ENCODE results near the gene HOOK1.
A peak's percentile ranks its signal among the peaks of the same experiment; 100 is the strongest.
"Not testable (repeated sequence)": the region's sequence is repeated elsewhere in the genome, so short reads cannot be mapped to it uniquely, and the experiment has no call there.

The HOOK1 gene

GRCh38 chr1:59846209-59846894 is 31.6 kb downstream of the HOOK1 start:
- H3K27me3 Mint-ChIP-seq (ENCODE audit: low read depth) = no peaks in the 10 kb centered on the region
- H3K4me3 Mint-ChIP-seq = no peak overlapping the region
- no peaks in the 10 kb centered on the region for H3K4me1 Mint-ChIP-seq (ENCODE audit: low read depth)
- no peak overlapping the region for H3K27ac Mint-ChIP-seq
- H3K36me3 Mint-ChIP-seq (ENCODE audit: low read depth) = no peaks in the 10 kb centered on the region
- no peak for DNase-seq (ENCODE audit: low spot score)
- no peaks in the 10 kb centered on the region for H3K9me3 Mint-ChIP-seq

- no peak for DNase-seq (ENCODE audit: low spot score)
- H3K27me3 Mint-ChIP-seq (ENCODE audit: low read depth) = no peaks in the 10 kb centered on the region
- no peaks in the 10 kb centered on the region for H3K36me3 Mint-ChIP-seq (ENCODE audit: low read depth)
- no peak overlapping the region for H3K4me3 Mint-ChIP-seq
- no peaks in the 10 kb centered on the region for H3K4me1 Mint-ChIP-seq (ENCODE audit: low read depth)
- no peak overlapping the region for H3K27ac Mint-ChIP-seq
- H3K9me3 Mint-ChIP-seq = no peaks in the 10 kb centered on the region
These were observed 32.1 kb downstream of the HOOK1 start for GRCh38 chr1:59846895-59847282.

- no peak overlapping the region for H3K27ac Mint-ChIP-seq
- no peaks in the 10 kb centered on the region for H3K36me3 Mint-ChIP-seq (ENCODE audit: low read depth)
- H3K4me1 Mint-ChIP-seq (ENCODE audit: low read depth) = no peaks in the 10 kb centered on the region
- no peak for DNase-seq (ENCODE audit: low spot score)
- H3K4me3 Mint-ChIP-seq = no peak overlapping the region
- no peaks in the 10 kb centered on the region for H3K27me3 Mint-ChIP-seq (ENCODE audit: low read depth)
- peaks cover 3% of the 10 kb centered on the region for H3K9me3 Mint-ChIP-seq
These were observed 37.4 kb downstream of the HOOK1 start for GRCh38 chr1:59852117-59852516.

- not testable (repeated sequence) for H3K27me3 Mint-ChIP-seq (ENCODE audit: low read depth); H3K36me3 Mint-ChIP-seq (ENCODE audit: low read depth); H3K9me3 Mint-ChIP-seq; H3K27ac Mint-ChIP-seq; H3K4me1 Mint-ChIP-seq (ENCODE audit: low read depth); DNase-seq (ENCODE audit: low spot score); H3K4me3 Mint-ChIP-seq
These were observed 40.5 kb downstream of the HOOK1 start for GRCh38 chr1:59855297-59855696.

GRCh38 chr1:59856725-59857338 is 42.1 kb downstream of the HOOK1 start:
- Mint-ChIP-seq H3K4me3 (no peak overlapping the region), H3K27ac (no peak overlapping the region), H3K36me3 (ENCODE audit: low read depth) (no peaks in the 10 kb centered on the region), H3K27me3 (ENCODE audit: low read depth) (no peaks in the 10 kb centered on the region), H3K4me1 (ENCODE audit: low read depth) (no peaks in the 10 kb centered on the region), H3K9me3 (peaks cover 3% of the 10 kb centered on the region)
- DNase-seq (ENCODE audit: low spot score) = no peak

GRCh38 chr1:59857679-59858354 is 43.1 kb downstream of the HOOK1 start:
- no peak for DNase-seq (ENCODE audit: low spot score)
- Mint-ChIP-seq H3K27ac (no peak overlapping the region), H3K9me3 (peaks cover 3% of the 10 kb centered on the region), H3K36me3 (ENCODE audit: low read depth) (no peaks in the 10 kb centered on the region), H3K4me1 (ENCODE audit: low read depth) (no peaks in the 10 kb centered on the region), H3K27me3 (ENCODE audit: low read depth) (no peaks in the 10 kb centered on the region), H3K4me3 (no peak overlapping the region)

- Mint-ChIP-seq H3K27me3 (ENCODE audit: low read depth) (no peaks in the 10 kb centered on the region), H3K9me3 (no peaks in the 10 kb centered on the region), H3K4me1 (ENCODE audit: low read depth) (no peaks in the 10 kb centered on the region), H3K27ac (no peak overlapping the region), H3K4me3 (no peak overlapping the region), H3K36me3 (ENCODE audit: low read depth) (no peaks in the 10 kb centered on the region)
- no peak for DNase-seq (ENCODE audit: low spot score)
These were observed 51.7 kb downstream of the HOOK1 start for GRCh38 chr1:59866462-59866861.

- Mint-ChIP-seq H3K4me1 (ENCODE audit: low read depth) (no peaks in the 10 kb centered on the region), H3K27ac (no peak overlapping the region), H3K36me3 (ENCODE audit: low read depth) (no peaks in the 10 kb centered on the region), H3K27me3 (ENCODE audit: low read depth) (no peaks in the 10 kb centered on the region), H3K4me3 (no peak overlapping the region), H3K9me3 (no peaks in the 10 kb centered on the region)
- no peak for DNase-seq (ENCODE audit: low spot score)
These were observed 57.0 kb downstream of the HOOK1 start for GRCh38 chr1:59871746-59872145.

- DNase-seq (ENCODE audit: low spot score) = no peak
- Mint-ChIP-seq H3K4me1 (ENCODE audit: low read depth) (no peaks in the 10 kb centered on the region), H3K36me3 (ENCODE audit: low read depth) (peaks cover 2% of the 10 kb centered on the region), H3K27me3 (ENCODE audit: low read depth) (peaks cover 2% of the 10 kb centered on the region), H3K9me3 (peaks cover 7% of the 10 kb centered on the region), H3K27ac (no peak overlapping the region), H3K4me3 (no peak overlapping the region)
These were observed 62.4 kb downstream of the HOOK1 start for GRCh38 chr1:59877108-59877682.

GRCh38 chr1:59878370-59878769 is 63.6 kb downstream of the HOOK1 start:
- DNase-seq (ENCODE audit: low spot score) = no peak

GRCh38 chr1:59879574-59879973 is 64.8 kb downstream of the HOOK1 start:
- Mint-ChIP-seq H3K9me3 (peaks cover 7% of the 10 kb centered on the region), H3K27me3 (ENCODE audit: low read depth) (peaks cover 8% of the 10 kb centered on the region), H3K4me3 (no peak overlapping the region), H3K4me1 (ENCODE audit: low read depth) (no peaks in the 10 kb centered on the region), H3K27ac (no peak overlapping the region), H3K36me3 (ENCODE audit: low read depth) (peaks cover 2% of the 10 kb centered on the region)
- DNase-seq (ENCODE audit: low spot score) = peak; percentile 9

More at GRCh38 chr1:59878370-59878769, 63.6 kb downstream of the HOOK1 start:
- Mint-ChIP-seq H3K27me3 (ENCODE audit: low read depth) (peaks cover 8% of the 10 kb centered on the region), H3K4me1 (ENCODE audit: low read depth) (no peaks in the 10 kb centered on the region), H3K36me3 (ENCODE audit: low read depth) (peaks cover 2% of the 10 kb centered on the region), H3K4me3 (no peak overlapping the region), H3K9me3 (peaks cover 7% of the 10 kb centered on the region), H3K27ac (no peak overlapping the region)

- H3K9me3 Mint-ChIP-seq = peaks cover 7% of the 10 kb centered on the region
- peaks cover 2% of the 10 kb centered on the region for H3K36me3 Mint-ChIP-seq (ENCODE audit: low read depth)
These were observed 65.3 kb downstream of the HOOK1 start for GRCh38 chr1:59879996-59880505.

GRCh38 chr1:59880735-59881134 is 66.0 kb downstream of the HOOK1 start:
- Mint-ChIP-seq H3K4me1 (ENCODE audit: low read depth) (no peaks in the 10 kb centered on the region), H3K36me3 (ENCODE audit: low read depth) (peaks cover 2% of the 10 kb centered on the region), H3K27ac (no peak overlapping the region), H3K27me3 (ENCODE audit: low read depth) (peaks cover 8% of the 10 kb centered on the region), H3K4me3 (no peak overlapping the region), H3K9me3 (peaks cover 7% of the 10 kb centered on the region)
- DNase-seq (ENCODE audit: low spot score) = no peak

More at GRCh38 chr1:59879996-59880505, 65.3 kb downstream of the HOOK1 start:
- Mint-ChIP-seq H3K27me3 (ENCODE audit: low read depth) (peaks cover 8% of the 10 kb centered on the region), H3K27ac (no peak overlapping the region), H3K4me1 (ENCODE audit: low read depth) (no peaks in the 10 kb centered on the region), H3K4me3 (no peak overlapping the region)
- no peak for DNase-seq (ENCODE audit: low spot score)

Data from T-helper 2 cell treated with Interferon-gamma antibody and Interleukin-4, amounts not matched to agents 5 μg/mL and 100 μg/mL, for 36 hours (primary cell).